ENCODE results near the gene NMT2.

- TF ChIP-seq CTCF (conservative IDR thresholded peaks at IDR 0.05; ENCODE audit: low read length) (no peak), EZH2phosphoT487 (IDR thresholded peaks at IDR 0.05; ENCODE audit: borderline replicate concordance, low read depth, low read length) (no peak)
These were observed 75.6 kb downstream of the NMT2 start for GRCh38 chr10:15092855-15093408.
